ENCODE measurements around the gene BMERB1.

- no peak for TF ChIP-seq CTCF (conservative IDR thresholded peaks at IDR 0.05; ENCODE audit: low read depth, low read length)
- TF ChIP-seq EZH2 (IDR thresholded peaks at IDR 0.05; ENCODE audit: low read length, unreplicated experiment), result no peak
Observed at GRCh38 chr16:15636392-15636873, 202.0 kb downstream of the BMERB1 start.
